ENCODE measurements around the gene ZNF708. TPM values are rescaled to one million over a fixed set of nuclear protein-coding genes. Genes with fewer than 3 reads are reported as not detected.

Gene ZNF708
- total RNA-seq, 4 donors from 2014 or later, result 5.2 to 15.8 (median 8.4) TPM

GRCh38 chr19:21256722-21257121, 72.5 kb downstream of the ZNF708 start:
- intact Hi-C loops (cut with DNase I), result no loop called here
- H3K27ac ChIP-seq (replicated peaks in 1 of 4), result no peak overlapping the region
- H3K4me3 ChIP-seq, result no peak overlapping the region
- H3K27me3 ChIP-seq, result no peaks in the 10 kb centered on the region
- H3K36me3 ChIP-seq, result no peaks in the 10 kb centered on the region
- H3K9me3 ChIP-seq, result no peaks in the 10 kb centered on the region
- H3K4me1 ChIP-seq, result no peaks in the 10 kb centered on the region
- 33% methylated on average over 1 of the region's 1 CpG for WGBS
- no peak for DNase-seq (ENCODE audit: extremely low spot score)
- TF ChIP-seq CTCF (IDR thresholded peaks at IDR 0.05) (peak in 2 of 3 experiments; percentile 12 to 27), EP300 (IDR thresholded peaks at IDR 0.05) (no peak), POLR2A (IDR thresholded peaks at IDR 0.05; ENCODE audit: low read depth) (no peak)

Other genes starting within 250 kb of the ZNF708 start
- 1 to 10 TPM; 1.7 to 2.5 (median 2.2) TPM for gene ZNF714, start 247.2 kb downstream of the ZNF708 start, total RNA-seq
- gene ZNF431, start 187.4 kb downstream of the ZNF708 start, total RNA-seq, result 1 to 10 TPM; 4.1 to 9.1 (median 4.8) TPM
- gene ZNF738, start 29.6 kb upstream of the ZNF708 start, total RNA-seq, result 1 to 10 TPM; 2.7 to 4.8 (median 3.0) TPM
- 10 to 100 TPM; 12.1 to 29.1 (median 19.1) TPM for gene ZNF493, start 67.7 kb upstream of the ZNF708 start, total RNA-seq
- gene ZNF429, start 176.2 kb upstream of the ZNF708 start, total RNA-seq, result 10 to 100 TPM in 2 of 4 donors, 1 to 10 TPM in 2; 7.8 to 15.0 (median 11.4) TPM

Data from esophagus muscularis mucosa (tissue), 4 donors.